Frontal cortex (tissue), 4 donors: ENCODE results near the gene ADD2. TPM values are rescaled to one million over a fixed set of nuclear protein-coding genes. Genes with fewer than 3 reads are reported as not detected.
"Not testable (repeated sequence)": the region's sequence is repeated elsewhere in the genome, so short reads cannot be mapped to it uniquely, and the experiment has no call there.

Experiments used
- DNase-seq, 2 donors: peaks; one replicate each; pipeline ENCODE4 v3.0.0; 2012; ENCODE audit warnings: low spot score in 2 of 2
- FAIRE-seq: peaks from 2 replicates; lab custom pipeline; 2012; peaks lifted over from hg19 to GRCh38; lab: Jason Lieb, UNC
- total RNA-seq: library from RNA; depleted of rRNA; stranded (reverse); fragments of >200 nt; gene quantifications from one replicate; pipeline ENCODE4 v1.2.3, GENCODE V29; 2014
- donor health status: control.
- donor health status: control.
- donor health status: control.

ADD2 gene
- total RNA-seq: 291 TPM

GRCh38 chr2:70767699-70768589, at the start of gene ADD2:
ADD2 (minus strand) TSS chr2:70768200; CDS start chr2:70706408, 61,792 bp downstream.
- DNase-seq: peak; percentile 78 to 79
- FAIRE-seq: no peak

GRCh38 chr2:70817284-70817954, 49.4 kb upstream of the ADD2 start:
- no peak for FAIRE-seq
- DNase-seq: no peak

- no peak for DNase-seq
- no peak for FAIRE-seq
Measured at GRCh38 chr2:70816726-70817125, 48.7 kb upstream of the ADD2 start.

GRCh38 chr2:70808983-70809958, 41.3 kb upstream of the ADD2 start:
- no peak for DNase-seq
- no peak for FAIRE-seq

GRCh38 chr2:70807828-70808118, 39.8 kb upstream of the ADD2 start:
- FAIRE-seq: no peak

GRCh38 chr2:70807102-70807827, 39.3 kb upstream of the ADD2 start:
- FAIRE-seq (no peak), DNase-seq (no peak)

More at GRCh38 chr2:70807828-70808118, 39.8 kb upstream of the ADD2 start:
- no peak for DNase-seq

- DNase-seq (no peak), FAIRE-seq (no peak)
Measured at GRCh38 chr2:70806620-70807019, 38.6 kb upstream of the ADD2 start.

GRCh38 chr2:70806013-70806412, 38.0 kb upstream of the ADD2 start:
- FAIRE-seq (no peak), DNase-seq (no peak)

GRCh38 chr2:70801607-70802263, 33.7 kb upstream of the ADD2 start:
- FAIRE-seq (no peak), DNase-seq (no peak)

- DNase-seq (no peak), FAIRE-seq (no peak)
Measured at GRCh38 chr2:70799706-70800105, 31.7 kb upstream of the ADD2 start.

- not testable (repeated sequence) for FAIRE-seq, DNase-seq
Measured at GRCh38 chr2:70797996-70798395, 30.0 kb upstream of the ADD2 start.

- FAIRE-seq (no peak), DNase-seq (no peak)
Measured at GRCh38 chr2:70797506-70797905, 29.5 kb upstream of the ADD2 start.

- DNase-seq (no peak), FAIRE-seq (no peak)
Measured at GRCh38 chr2:70796262-70796661, 28.3 kb upstream of the ADD2 start.

GRCh38 chr2:70795164-70795995, 27.4 kb upstream of the ADD2 start:
- DNase-seq (no peak), FAIRE-seq (no peak)

- FAIRE-seq: no peak
- no peak for DNase-seq
Measured at GRCh38 chr2:70793450-70793849, 25.4 kb upstream of the ADD2 start.

- DNase-seq: peak in 1 of 2 donors; percentile 21
- FAIRE-seq: no peak
Measured at GRCh38 chr2:70790136-70790828, 22.3 kb upstream of the ADD2 start, which contains the start of gene FIGLA. FIGLA (minus strand) TSS chr2:70790643; CDS start chr2:70790638, 5 bp downstream.
